Peyer's patch (tissue), 4 donors: ENCODE results near the gene CPHXL2.

Experiments
- CTCF ChIP-seq, 6 experiments: fragments of 450-650 bp in 4 of 6; fragments of 200-600 bp in 2 of 6; sonication (generic) in 1 of 6; IDR thresholded peaks; one replicate each; pipeline ENCODE4 v1.5.1; 2017 to 2019; ENCODE audit warnings: antibody characterized with exemption in 6 of 6, mild to moderate bottlenecking in 3 of 6, moderate library complexity in 1 of 6
- POLR2A ChIP-seq, 2 donors: fragments of 450-650 bp; IDR thresholded peaks; one replicate each; pipeline ENCODE4 v1.5.1; 2017; ENCODE audit warnings: antibody characterized with exemption in 2 of 2, mild to moderate bottlenecking in 2 of 2, moderate library complexity in 2 of 2

GRCh38 chr16:75628351-75628750, 48.5 kb downstream of the CPHXL2 start:
- TF ChIP-seq CTCF (IDR thresholded peaks at IDR 0.05) (no peak), POLR2A (IDR thresholded peaks at IDR 0.05) (no peak)
